ENCODE data around the gene KRT37.

GRCh38 chr17:41406205-41406604, 18.2 kb downstream of the KRT37 start:
- no peak for TF ChIP-seq CTCF (IDR thresholded peaks at IDR 0.05)
- no peak for TF ChIP-seq POLR2A (IDR thresholded peaks at IDR 0.05)
